Mesodermal cell (in vitro differentiated cells): ENCODE data around the gene ADRA2B.
"Not testable (repeated sequence)": the region's sequence is repeated elsewhere in the genome, so short reads cannot be mapped to it uniquely, and the experiment has no call there.

Experiments used
- H3K27ac ChIP-seq: 2 replicates; pipeline ENCODE4 v1.7.0; 2013; ENCODE audit warnings: mild to moderate bottlenecking, low read depth, low read length, moderate library complexity; ENCODE audit not compliant: severe bottlenecking
- H3K36me3 ChIP-seq: 2 replicates; pipeline ENCODE4 v1.7.1; 2013; ENCODE audit warnings: mild to moderate bottlenecking, low read length, moderate library complexity; ENCODE audit not compliant: control insufficient read depth, insufficient read depth
- H3K4me1 ChIP-seq: one replicate; pipeline ENCODE4 v1.7.1; 2013; ENCODE audit warnings: mild to moderate bottlenecking, low read length; ENCODE audit not compliant: insufficient read depth, control insufficient read depth, poor library complexity, severe bottlenecking
- H3K4me3 ChIP-seq: 2 replicates; pipeline ENCODE4 v1.7.0; 2013; ENCODE audit warnings: low read length, control low read depth, mild to moderate bottlenecking; ENCODE audit not compliant: insufficient read depth, poor library complexity, severe bottlenecking; ENCODE audit errors: extremely low read depth
- H3K9me3 ChIP-seq: 2 replicates; pipeline ENCODE4 v1.7.1; 2013; ENCODE audit warnings: mild to moderate bottlenecking, low read length, moderate library complexity; ENCODE audit not compliant: control insufficient read depth
- WGBS, 2 experiments: methylation state at CpG; one replicate each; pipeline ENCODE4 v1.1.5; 2013; ENCODE audit warnings: missing lambda C conversion rate in 2 of 2; ENCODE audit not compliant: insufficient coverage in 2 of 2; 5-methylcytosine and 5-hydroxymethylcytosine counted together

The ADRA2B gene

GRCh38 chr2:96091141-96091710, 25.1 kb downstream of the ADRA2B start:
- 85 to 87% methylated on average over 13 to 14 of the region's 14 CpGs for WGBS, 2 experiments
- H3K27ac ChIP-seq: no peak overlapping the region
- no peaks in the 10 kb centered on the region for H3K36me3 ChIP-seq

DNA sequence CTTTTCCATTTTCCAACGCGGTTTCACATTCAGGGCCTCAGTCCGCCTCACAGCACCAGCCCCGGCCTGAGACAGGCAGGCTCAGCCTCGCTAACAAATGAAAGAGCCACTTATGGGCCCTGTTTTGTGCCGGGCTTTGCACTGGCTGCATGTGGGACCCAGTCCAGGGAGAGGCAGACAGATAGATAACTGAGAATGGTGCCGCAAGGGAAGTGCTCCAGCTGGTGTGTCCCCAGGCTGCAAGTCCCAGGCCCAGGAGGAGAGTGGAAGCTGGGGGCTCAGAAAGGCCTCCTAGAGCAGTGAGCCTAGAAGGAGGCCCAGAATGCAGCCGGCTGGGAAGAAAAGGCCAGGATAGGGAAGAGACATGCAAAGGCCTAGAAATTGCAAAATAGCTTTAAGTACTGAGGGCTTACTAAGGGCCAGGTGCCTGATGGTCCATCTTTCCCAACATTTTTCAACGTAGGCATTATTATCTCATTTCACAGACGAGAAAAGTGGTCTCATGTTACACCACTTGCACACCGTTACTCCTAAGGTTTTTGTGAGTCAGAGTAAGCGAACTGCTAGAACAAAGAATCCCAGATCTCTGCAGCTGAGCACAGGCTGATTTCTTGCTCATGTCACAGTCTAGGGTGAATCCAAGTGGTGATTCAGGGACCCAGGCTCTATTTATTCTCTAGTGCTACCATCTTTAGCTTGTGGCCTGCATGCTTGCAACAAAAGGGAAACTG, 26.0 kb downstream of the ADRA2B start:
- Histone ChIP-seq H3K4me3 (no peak overlapping the region), H3K9me3 (no peaks in the 10 kb centered on the region), H3K36me3 (no peaks in the 10 kb centered on the region), H3K4me1 (peaks cover 5% of the 10 kb centered on the region), H3K27ac (no peak overlapping the region)
- 84 to 92% methylated on average over 11 to 12 of the region's 12 CpGs for WGBS, 2 experiments

More at GRCh38 chr2:96091141-96091710, 25.1 kb downstream of the ADRA2B start:
- peaks cover 5% of the 10 kb centered on the region for H3K4me1 ChIP-seq
- H3K9me3 ChIP-seq: no peaks in the 10 kb centered on the region
- H3K4me3 ChIP-seq: no peak overlapping the region

GRCh38 chr2:96089356-96090195, 26.8 kb downstream of the ADRA2B start:
- 88 to 91% methylated on average over 17 of the region's 22 CpGs for WGBS, 2 experiments
- Histone ChIP-seq H3K4me3 (no peak overlapping the region), H3K27ac (no peak overlapping the region)

DNA sequence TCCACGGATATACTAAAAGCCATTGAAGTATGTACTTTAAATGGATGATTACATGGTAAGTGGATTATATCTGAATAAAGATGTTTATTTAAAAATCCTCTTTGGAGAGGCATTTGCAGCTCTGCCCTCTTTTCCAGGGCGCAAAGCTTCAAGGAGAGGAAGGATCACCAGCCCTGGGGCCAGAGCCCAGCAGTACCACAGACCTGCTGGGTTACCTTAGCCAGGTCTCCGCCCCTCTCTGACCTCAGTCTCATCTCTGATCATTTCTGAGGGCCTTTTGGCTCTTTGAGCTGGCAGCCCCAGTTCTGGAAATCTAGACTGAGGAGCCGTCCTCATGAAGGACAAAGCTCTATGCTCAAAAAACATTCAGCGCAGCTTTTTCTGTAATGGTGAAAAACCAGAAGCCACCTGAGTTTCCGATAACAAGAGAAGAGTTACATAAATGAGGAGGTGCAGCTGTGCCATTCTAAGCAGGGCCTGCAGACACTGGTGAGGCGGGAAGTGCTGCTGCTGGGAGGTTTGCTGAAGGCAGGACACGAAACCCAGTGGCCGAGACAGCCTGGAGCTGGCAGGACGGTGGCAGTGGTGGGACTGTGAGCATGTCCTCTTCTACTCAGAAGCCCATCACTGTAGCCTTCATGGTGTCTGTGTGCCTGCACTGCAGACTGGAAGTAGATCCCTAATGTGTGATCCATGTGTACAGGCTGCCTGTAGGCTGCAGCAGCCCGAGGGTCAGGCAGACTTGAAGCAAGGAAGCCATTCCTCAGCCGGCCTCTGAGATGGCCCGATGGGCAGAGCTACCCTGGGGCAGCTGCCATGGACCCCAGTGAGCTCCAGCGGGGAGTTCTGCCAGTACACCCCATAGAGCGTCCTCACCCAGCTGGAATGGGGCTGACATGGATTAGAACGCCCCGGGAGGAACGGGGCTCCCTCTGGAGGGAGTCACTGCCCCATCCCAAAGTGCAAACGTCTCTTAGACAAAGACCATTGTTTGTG, 27.7 kb downstream of the ADRA2B start:
- 87 to 89% methylated on average over 15 to 17 of the region's 19 CpGs for WGBS, 2 experiments
- Histone ChIP-seq H3K9me3 (no peaks in the 10 kb centered on the region), H3K4me3 (no peak overlapping the region), H3K27ac (no peak overlapping the region), H3K4me1 (peaks cover 5% of the 10 kb centered on the region), H3K36me3 (no peaks in the 10 kb centered on the region)

More at GRCh38 chr2:96089356-96090195, 26.8 kb downstream of the ADRA2B start:
- H3K9me3 ChIP-seq: no peaks in the 10 kb centered on the region
- H3K36me3 ChIP-seq: no peaks in the 10 kb centered on the region
- peaks cover 5% of the 10 kb centered on the region for H3K4me1 ChIP-seq

- Histone ChIP-seq H3K36me3 (no peaks in the 10 kb centered on the region), H3K4me3 (no peak overlapping the region), H3K4me1 (peaks cover 5% of the 10 kb centered on the region), H3K27ac (no peak overlapping the region), H3K9me3 (no peaks in the 10 kb centered on the region)
- WGBS, 2 experiments: 80 to 92% methylated on average over 1 to 2 of the region's 2 CpGs
Measured at GRCh38 chr2:96087130-96087529, 29.2 kb downstream of the ADRA2B start.

DNA sequence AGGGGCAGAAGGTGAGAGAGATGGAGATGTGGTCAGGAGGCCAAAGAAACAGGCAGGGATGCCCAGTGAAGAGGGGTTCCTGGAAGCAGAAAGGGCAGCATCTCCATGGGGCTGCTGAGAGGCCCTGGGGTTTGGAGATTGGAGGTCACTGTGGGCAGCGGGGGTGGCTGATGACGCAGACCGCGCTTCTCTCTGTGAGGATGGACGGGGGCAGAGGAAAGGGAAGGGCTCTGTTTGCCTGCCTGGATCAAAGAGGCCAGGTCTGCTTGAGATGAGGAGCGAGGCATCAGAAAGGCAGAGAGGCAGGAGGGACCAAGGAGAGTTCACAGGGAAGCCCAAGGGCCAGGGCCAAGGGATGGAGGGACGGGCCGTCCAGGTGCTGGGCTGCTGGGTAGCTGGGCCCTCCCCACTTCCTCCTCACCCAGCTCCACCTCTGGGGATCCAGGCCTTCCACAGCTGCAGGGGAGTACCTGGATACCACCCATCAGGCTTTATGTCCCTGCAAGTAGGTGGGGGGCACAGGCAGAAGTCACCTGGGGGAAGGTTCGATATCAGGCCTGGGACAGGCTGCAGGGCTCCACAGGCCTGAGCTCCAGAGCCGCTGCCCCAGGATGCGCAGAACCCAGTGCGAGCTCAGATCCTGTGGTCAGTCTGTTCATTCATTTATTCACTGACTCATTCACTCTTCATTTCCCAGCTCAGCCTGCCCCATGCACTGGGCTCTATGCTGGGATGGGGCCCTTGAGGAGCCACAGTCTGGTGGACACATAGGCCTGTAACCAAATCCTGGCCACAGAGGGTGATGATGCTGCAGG, 30.6 kb downstream of the ADRA2B start:
- no peaks in the 10 kb centered on the region for H3K9me3 ChIP-seq
- H3K4me3 ChIP-seq: no peak overlapping the region
- no peaks in the 10 kb centered on the region for H3K36me3 ChIP-seq
- H3K4me1 ChIP-seq: peaks cover 1% of the 10 kb centered on the region
- H3K27ac ChIP-seq: no peak overlapping the region
- WGBS, 2 experiments: 94 to 95% methylated on average over 6 to 12 of the region's 12 CpGs

- 75 to 88% methylated on average over 5 of the region's 7 CpGs for WGBS, 2 experiments
- H3K27ac ChIP-seq: not testable (repeated sequence)
Measured at GRCh38 chr2:96084858-96085518, 31.4 kb downstream of the ADRA2B start.

DNA sequence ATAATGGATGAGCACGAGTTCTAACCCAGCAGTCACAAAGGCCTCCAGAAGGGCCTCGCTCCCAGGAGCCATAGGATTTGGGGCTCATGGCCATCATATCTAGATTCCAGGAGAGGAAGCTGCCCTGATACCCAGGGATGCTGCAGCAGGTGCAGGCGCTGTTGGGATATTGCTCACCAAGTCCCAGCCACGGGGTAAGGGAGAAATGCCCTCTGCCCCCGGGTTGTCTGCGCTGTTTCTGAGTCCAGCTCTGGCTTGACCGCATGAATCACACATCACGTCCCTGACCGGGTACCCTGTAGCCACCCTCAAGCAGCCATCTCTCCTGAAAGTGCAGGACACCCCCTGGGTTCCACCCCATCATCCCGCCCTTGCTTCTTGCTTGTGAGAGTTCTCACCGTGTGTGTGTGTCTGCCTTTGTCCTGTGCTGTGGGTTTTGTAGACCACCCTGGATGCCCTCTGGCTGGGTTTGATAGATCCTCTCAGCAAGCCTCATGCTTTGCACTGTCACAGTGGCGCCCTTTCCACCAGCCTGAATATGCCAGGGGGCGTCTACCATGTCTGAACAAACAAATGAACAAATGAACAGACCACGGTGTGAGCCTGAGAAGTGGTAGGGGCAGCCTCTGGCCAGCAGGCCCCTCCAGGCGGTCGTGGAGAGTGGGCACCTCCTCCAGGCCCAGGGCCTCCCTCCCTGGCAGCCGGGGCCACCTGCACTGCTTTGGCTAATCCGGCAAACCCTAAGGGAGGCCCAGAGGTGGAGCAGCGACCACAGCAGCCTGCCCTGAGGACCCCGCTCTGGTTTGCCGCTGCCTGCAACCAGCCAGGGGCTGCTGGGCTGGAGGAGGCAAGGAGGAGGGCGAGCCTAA, 32.1 kb downstream of the ADRA2B start:
- H3K4me3 ChIP-seq: no peak overlapping the region
- no peaks in the 10 kb centered on the region for H3K9me3 ChIP-seq

More at GRCh38 chr2:96084858-96085518, 31.4 kb downstream of the ADRA2B start:
- H3K4me1 ChIP-seq, H3K4me3 ChIP-seq, H3K36me3 ChIP-seq, H3K9me3 ChIP-seq: not testable (repeated sequence)

More for the DNA sequence above, 32.1 kb downstream of the ADRA2B start:
- 87 to 92% methylated on average over 14 to 22 of the region's 22 CpGs for WGBS, 2 experiments
- Histone ChIP-seq H3K36me3 (no peaks in the 10 kb centered on the region), H3K4me1 (no peaks in the 10 kb centered on the region), H3K27ac (no peak overlapping the region)
